Loucy (cell line): ENCODE data around the gene TCEANC2.

Experiments
- H2AFZ ChIP-seq: fragments of 200-600 bp; sonication (generic); 2 replicates; pipeline ENCODE4 v1.6.0; 2016; ENCODE audit warnings: antibody characterized with exemption, mild to moderate bottlenecking, low read length, moderate library complexity
- H3F3A ChIP-seq: fragments of 200-600 bp; 2 replicates; pipeline ENCODE4 v1.6.0; 2016; ENCODE audit warnings: antibody characterized with exemption, low read depth, mild to moderate bottlenecking
- H3K27me3 ChIP-seq: fragments of 200-600 bp; sonication (generic); 2 replicates; pipeline ENCODE4 v1.6.1; 2014; ENCODE audit warnings: low read length, mild to moderate bottlenecking; ENCODE audit not compliant: insufficient read depth, poor library complexity, severe bottlenecking
- H3K36me3 ChIP-seq: fragments of 200-600 bp; sonication (generic); 2 replicates; pipeline ENCODE4 v1.6.1; 2016; ENCODE audit warnings: low read length; ENCODE audit not compliant: insufficient read depth
- H3K4me1 ChIP-seq: fragments of 200-600 bp; sonication (generic); 2 replicates; pipeline ENCODE4 v1.5.1; 2014; ENCODE audit warnings: low read length, mild to moderate bottlenecking; ENCODE audit not compliant: insufficient read depth, poor library complexity, severe bottlenecking
- H3K4me2 ChIP-seq: fragments of 200-600 bp; sonication (generic); 2 replicates; pipeline ENCODE4 v1.6.0; 2014; ENCODE audit warnings: antibody characterized with exemption, low read length, low read depth, mild to moderate bottlenecking; ENCODE audit not compliant: poor library complexity, severe bottlenecking
- H3K4me3 ChIP-seq: fragments of 200-600 bp; sonication (generic); 2 replicates; pipeline ENCODE4 v1.5.1; 2014; ENCODE audit warnings: low read length, mild to moderate bottlenecking, mixed read lengths; ENCODE audit not compliant: poor library complexity, severe bottlenecking
- H3K79me2 ChIP-seq: fragments of 200-600 bp; sonication (generic); 2 replicates; pipeline ENCODE4 v1.6.1; 2014; ENCODE audit warnings: low read length; ENCODE audit not compliant: insufficient read depth
- H3K9ac ChIP-seq: fragments of 200-600 bp; sonication (generic); 2 replicates; pipeline ENCODE4 v1.6.0; 2014; ENCODE audit warnings: mild to moderate bottlenecking, low read depth, low read length, moderate library complexity; ENCODE audit not compliant: poor library complexity, severe bottlenecking
- H3K9me2 ChIP-seq: fragments of 200-600 bp; sonication (generic); replicated peaks from 2 replicates; pipeline ENCODE4 v1.6.1; 2016; ENCODE audit warnings: low read depth, low read length, mixed read lengths
- H3K9me3 ChIP-seq: fragments of 200-600 bp; sonication (generic); 2 replicates; pipeline ENCODE4 v1.6.1; 2014; ENCODE audit warnings: mild to moderate bottlenecking, antibody characterized with exemption, low read length, low read depth; ENCODE audit not compliant: insufficient read depth
- H4K20me1 ChIP-seq: fragments of 200-600 bp; sonication (generic); 2 replicates; pipeline ENCODE4 v1.6.0; 2014; ENCODE audit warnings: antibody characterized with exemption, low read length, mild to moderate bottlenecking; ENCODE audit not compliant: insufficient read depth, poor library complexity, severe bottlenecking
- CTCF ChIP-seq: fragments of 200-600 bp; sonication (generic); conservative IDR thresholded peaks from 2 replicates; pipeline ENCODE4 v1.5.1; 2014; ENCODE audit warnings: mild to moderate bottlenecking, antibody characterized with exemption, low read length
- EZH2phosphoT487 ChIP-seq: fragments of 200-600 bp; IDR thresholded peaks from 2 replicates; pipeline ENCODE4 v1.6.1; 2018; ENCODE audit warnings: antibody characterized with exemption, mild to moderate bottlenecking, moderate library complexity, borderline replicate concordance

The TCEANC2 gene

GRCh38 chr1:54129858-54130257 is 76.5 kb downstream of the TCEANC2 start:
- Histone ChIP-seq H2AFZ (no peak overlapping the region), H3K9me2 (no peaks in the 10 kb centered on the region), H3K4me3 (no peak overlapping the region), H3K9me3 (no peaks in the 10 kb centered on the region), H3F3A (no peaks in the 10 kb centered on the region), H3K9ac (no peak overlapping the region), H3K79me2 (no peaks in the 10 kb centered on the region), H4K20me1 (no peaks in the 10 kb centered on the region), H3K4me1 (no peaks in the 10 kb centered on the region), H3K27me3 (no peaks in the 10 kb centered on the region), H3K4me2 (no peak overlapping the region), H3K36me3 (no peaks in the 10 kb centered on the region)
- TF ChIP-seq CTCF (no peak), EZH2phosphoT487 (no peak)

- H3K27me3 ChIP-seq = no peaks in the 10 kb centered on the region
- no peaks in the 10 kb centered on the region for H3K9me2 ChIP-seq
- no peaks in the 10 kb centered on the region for H3K79me2 ChIP-seq
- no peaks in the 10 kb centered on the region for H4K20me1 ChIP-seq
- no peak overlapping the region for H3K9ac ChIP-seq
- no peak overlapping the region for H3K4me3 ChIP-seq
- no peaks in the 10 kb centered on the region for H3K9me3 ChIP-seq
- no peak for TF ChIP-seq EZH2phosphoT487
- TF ChIP-seq CTCF = no peak
- no peaks in the 10 kb centered on the region for H3F3A ChIP-seq
- no peak overlapping the region for H3K4me2 ChIP-seq
- no peaks in the 10 kb centered on the region for H3K4me1 ChIP-seq
- H2AFZ ChIP-seq = no peak overlapping the region
- no peaks in the 10 kb centered on the region for H3K36me3 ChIP-seq
These were observed 78.0 kb downstream of the TCEANC2 start for GRCh38 chr1:54131419-54131818.

GRCh38 chr1:54132495-54132894 is 79.1 kb downstream of the TCEANC2 start:
- no peak overlapping the region for H3K4me2 ChIP-seq
- no peak overlapping the region for H3K4me3 ChIP-seq
- no peaks in the 10 kb centered on the region for H3K9me3 ChIP-seq
- no peaks in the 10 kb centered on the region for H3K36me3 ChIP-seq
- no peaks in the 10 kb centered on the region for H3F3A ChIP-seq
- H2AFZ ChIP-seq = no peak overlapping the region
- TF ChIP-seq CTCF (no peak), EZH2phosphoT487 (no peak)
- no peaks in the 10 kb centered on the region for H3K4me1 ChIP-seq
- H4K20me1 ChIP-seq = no peaks in the 10 kb centered on the region
- no peaks in the 10 kb centered on the region for H3K9me2 ChIP-seq
- H3K79me2 ChIP-seq = no peaks in the 10 kb centered on the region
- H3K9ac ChIP-seq = no peak overlapping the region
- H3K27me3 ChIP-seq = no peaks in the 10 kb centered on the region
